ENCODE measurements around the gene AKT1. TPM values are rescaled to one million over a fixed set of nuclear protein-coding genes. Genes with fewer than 3 reads are reported as not detected.

AKT1 gene
- total RNA-seq, 3 donors from 2014 or later, result 91.9 to 119 (median 116) TPM

DNA sequence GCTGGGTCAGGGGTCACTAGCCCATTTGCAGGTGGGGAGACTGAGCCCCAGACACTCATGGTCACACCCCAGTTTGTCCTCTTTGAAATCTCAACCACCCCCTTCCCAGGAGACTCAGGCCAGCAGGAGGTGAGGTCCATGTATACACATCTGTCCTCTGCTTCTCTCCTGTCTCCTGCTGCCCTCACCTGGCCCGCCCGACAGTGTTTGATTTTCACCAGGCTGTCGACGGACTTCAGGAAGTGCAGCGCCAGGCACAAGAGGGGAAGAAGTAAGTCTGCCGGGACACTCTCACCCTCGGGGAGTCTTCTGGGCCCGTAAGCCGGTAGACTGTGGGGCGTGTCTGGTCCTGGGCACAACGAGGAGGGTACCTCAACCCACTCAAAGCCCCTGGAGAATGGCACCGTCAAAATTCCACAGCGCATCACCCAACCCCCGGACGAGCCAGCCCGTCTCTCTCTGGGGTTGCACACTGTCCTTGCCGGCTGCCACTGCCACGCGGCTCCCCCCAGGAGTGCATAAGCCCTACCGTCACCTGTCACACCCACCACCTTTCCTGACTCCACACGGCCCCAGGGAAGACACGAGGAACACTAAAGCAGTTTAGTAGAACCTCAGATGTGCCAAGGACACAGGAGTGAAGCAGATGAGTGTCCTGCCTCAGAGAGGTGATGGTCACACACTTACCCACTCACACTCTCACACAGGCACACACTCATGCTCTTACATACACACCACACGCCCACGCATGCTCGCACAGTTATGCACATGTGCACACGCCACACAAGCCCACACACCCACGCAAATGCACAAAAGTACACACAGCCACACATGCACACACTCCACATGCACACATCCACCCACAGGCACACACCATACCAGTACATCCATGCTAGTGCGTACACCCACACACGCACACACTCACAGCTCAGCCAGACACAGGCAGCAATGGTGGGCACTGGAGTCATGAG, 55.7 kb downstream of the AKT1 start:
- intact Hi-C loops (cut with DNase I; ENCODE audit: low total_unique reads), result loop anchor here (2.0 kb wide), 1 partner anchor 53 kb away; no protein-coding TSS in a partner anchor
- Histone ChIP-seq H3K9me3 (no peaks in the 10 kb centered on the region), H3K27me3 (no peaks in the 10 kb centered on the region), H3K4me1 (no peaks in the 10 kb centered on the region), H3K27ac (no peak overlapping the region), H3K36me3 (no peaks in the 10 kb centered on the region), H3K4me3 (no peak overlapping the region)
- TF ChIP-seq, protein P1, sequence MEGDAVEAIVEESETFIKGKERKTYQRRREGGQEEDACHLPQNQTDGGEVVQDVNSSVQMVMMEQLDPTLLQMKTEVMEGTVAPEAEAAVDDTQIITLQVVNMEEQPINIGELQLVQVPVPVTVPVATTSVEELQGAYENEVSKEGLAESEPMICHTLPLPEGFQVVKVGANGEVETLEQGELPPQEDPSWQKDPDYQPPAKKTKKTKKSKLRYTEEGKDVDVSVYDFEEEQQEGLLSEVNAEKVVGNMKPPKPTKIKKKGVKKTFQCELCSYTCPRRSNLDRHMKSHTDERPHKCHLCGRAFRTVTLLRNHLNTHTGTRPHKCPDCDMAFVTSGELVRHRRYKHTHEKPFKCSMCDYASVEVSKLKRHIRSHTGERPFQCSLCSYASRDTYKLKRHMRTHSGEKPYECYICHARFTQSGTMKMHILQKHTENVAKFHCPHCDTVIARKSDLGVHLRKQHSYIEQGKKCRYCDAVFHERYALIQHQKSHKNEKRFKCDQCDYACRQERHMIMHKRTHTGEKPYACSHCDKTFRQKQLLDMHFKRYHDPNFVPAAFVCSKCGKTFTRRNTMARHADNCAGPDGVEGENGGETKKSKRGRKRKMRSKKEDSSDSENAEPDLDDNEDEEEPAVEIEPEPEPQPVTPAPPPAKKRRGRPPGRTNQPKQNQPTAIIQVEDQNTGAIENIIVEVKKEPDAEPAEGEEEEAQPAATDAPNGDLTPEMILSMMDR (IDR thresholded peaks at IDR 0.05), result no peak
- no peak for TF ChIP-seq POLR2AphosphoS5 (IDR thresholded peaks at IDR 0.05)
- no peak for TF ChIP-seq POLR2A (IDR thresholded peaks at IDR 0.05)
- no peak for DNase-seq (ENCODE audit: low spot score in 2 of 2)

DNA sequence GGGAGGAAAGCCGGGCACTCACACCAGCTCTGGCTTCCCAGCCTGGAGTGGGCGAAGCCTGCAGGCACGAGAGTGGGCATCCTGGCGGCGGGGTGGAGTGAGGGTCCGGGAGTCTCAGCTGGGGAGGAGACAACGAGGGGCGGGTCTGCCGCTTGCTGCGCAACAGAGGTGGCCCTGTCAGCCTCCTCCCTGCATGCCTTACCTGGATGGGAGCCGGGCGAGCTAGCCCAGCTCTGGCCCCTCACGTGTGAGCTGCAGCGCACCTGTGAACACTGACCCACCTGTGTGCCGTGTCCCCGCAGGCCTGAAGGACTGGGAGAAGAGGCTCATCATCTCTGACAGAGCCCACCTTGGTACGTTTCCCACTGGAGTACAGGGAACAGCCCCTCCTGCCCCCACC, 56.5 kb downstream of the AKT1 start:
- H3K9me3 ChIP-seq, result no peaks in the 10 kb centered on the region
- H3K4me3 ChIP-seq, result no peak overlapping the region
- TF ChIP-seq, protein P1 (IDR thresholded peaks at IDR 0.05), result no peak
- TF ChIP-seq POLR2AphosphoS5 (IDR thresholded peaks at IDR 0.05) (no peak), POLR2A (IDR thresholded peaks at IDR 0.05) (no peak)
- H3K4me1 ChIP-seq, result no peaks in the 10 kb centered on the region
- DNase-seq (ENCODE audit: low spot score in 2 of 2), result no peak
- H3K36me3 ChIP-seq, result no peaks in the 10 kb centered on the region
- no peak overlapping the region for H3K27ac ChIP-seq
- no peaks in the 10 kb centered on the region for H3K27me3 ChIP-seq
- intact Hi-C loops (cut with DNase I; ENCODE audit: low total_unique reads), result no loop called here

DNA sequence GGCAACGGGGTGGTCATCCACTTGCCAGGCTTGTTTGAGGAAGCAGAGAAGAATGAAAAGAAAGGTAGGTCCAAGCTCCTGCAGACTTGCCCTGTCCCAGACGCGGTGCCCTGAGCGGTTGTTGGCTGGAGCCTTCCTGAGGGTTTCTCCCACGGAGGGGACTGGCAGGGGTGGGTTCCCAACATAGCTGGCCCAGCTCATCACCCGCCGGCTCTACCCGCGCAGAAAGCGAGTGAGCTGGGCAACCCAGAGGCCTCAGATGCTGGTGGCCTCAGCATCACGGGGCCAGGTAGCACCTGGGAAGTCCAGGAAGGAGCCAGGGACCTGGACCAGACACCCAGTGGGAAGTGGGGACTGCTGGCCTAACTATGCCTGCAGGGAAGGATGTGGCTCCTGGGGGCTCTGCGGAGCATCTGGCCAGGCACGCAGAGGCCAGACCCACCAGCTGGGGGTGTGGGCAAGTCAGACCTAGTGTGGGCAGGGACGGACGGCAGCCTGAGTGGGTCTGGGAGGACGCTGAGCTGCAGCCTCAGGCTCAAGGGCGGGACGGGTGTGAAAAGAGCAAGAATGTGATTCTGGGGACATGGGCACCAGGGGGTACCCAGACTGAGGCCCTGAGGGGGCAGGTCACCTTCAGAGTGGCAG, 57.1 kb downstream of the AKT1 start:
- intact Hi-C loops (cut with DNase I; ENCODE audit: low total_unique reads), result no loop called here
- Histone ChIP-seq H3K27ac (no peak overlapping the region), H3K4me3 (no peak overlapping the region), H3K4me1 (no peaks in the 10 kb centered on the region), H3K27me3 (no peaks in the 10 kb centered on the region), H3K36me3 (no peaks in the 10 kb centered on the region), H3K9me3 (no peaks in the 10 kb centered on the region)
- TF ChIP-seq POLR2AphosphoS5 (IDR thresholded peaks at IDR 0.05), result no peak
- TF ChIP-seq, protein P1 (IDR thresholded peaks at IDR 0.05), result no peak
- TF ChIP-seq POLR2A (IDR thresholded peaks at IDR 0.05), result no peak
- DNase-seq (ENCODE audit: low spot score in 2 of 2), result no peak

DNA sequence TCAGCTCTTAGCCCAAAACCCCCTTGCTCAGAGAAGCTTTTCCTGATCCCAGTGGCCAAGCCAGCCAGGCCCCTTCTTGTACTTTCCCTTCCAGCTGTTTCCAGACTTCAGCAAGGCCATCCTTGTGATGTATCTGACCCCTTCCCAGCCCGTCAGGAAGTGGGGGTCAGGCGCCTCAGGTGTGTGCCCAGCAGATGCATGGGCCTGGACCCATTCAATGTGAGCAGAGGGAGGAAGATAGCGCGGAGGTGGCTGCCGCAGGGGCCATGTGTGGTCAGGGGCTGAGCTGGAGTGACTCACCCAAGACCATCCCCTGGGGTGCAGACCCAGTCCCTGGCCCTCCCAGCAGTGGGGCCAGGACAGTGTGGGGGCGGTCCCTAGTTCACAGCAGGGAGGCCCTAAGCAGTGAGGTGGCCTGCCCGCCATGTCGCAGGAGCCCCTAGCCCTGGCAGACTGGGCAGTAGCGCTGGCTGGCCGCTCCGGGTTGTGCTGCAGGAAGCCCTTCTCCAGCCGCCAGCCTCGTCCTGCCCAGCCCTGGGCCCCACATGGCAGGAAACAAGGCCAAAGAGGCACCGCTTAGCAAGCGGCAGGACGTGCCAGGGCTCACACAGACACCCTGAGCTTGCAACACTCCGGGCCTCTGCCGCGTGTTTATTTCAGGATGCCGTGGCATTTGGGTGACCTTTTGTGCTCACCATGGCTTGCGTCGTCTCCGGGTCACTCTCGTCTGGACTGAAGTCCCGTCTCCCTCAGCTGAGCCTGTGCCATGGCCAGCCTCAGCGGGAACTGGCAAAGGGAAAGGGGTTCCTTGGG, 59.5 kb downstream of the AKT1 start:
- no peaks in the 10 kb centered on the region for H3K36me3 ChIP-seq
- intact Hi-C loops (cut with DNase I; ENCODE audit: low total_unique reads), result no loop called here
- peak overlapping the region; percentile 51 to 90 for H3K27ac ChIP-seq
- H3K27me3 ChIP-seq, result no peaks in the 10 kb centered on the region
- no peaks in the 10 kb centered on the region for H3K9me3 ChIP-seq
- DNase-seq (ENCODE audit: low spot score in 2 of 2), result peak in 1 of 2 donors; percentile 56
- no peak overlapping the region for H3K4me3 ChIP-seq
- no peaks in the 10 kb centered on the region for H3K4me1 ChIP-seq
- TF ChIP-seq POLR2AphosphoS5 (IDR thresholded peaks at IDR 0.05) (peak; percentile 20 to 81 (median 80)), POLR2A (IDR thresholded peaks at IDR 0.05) (no peak)
- TF ChIP-seq, protein P1 (IDR thresholded peaks at IDR 0.05), result no peak
